Raji (cell line): ENCODE data around the gene TLE4.

ENCODE experiments used
- POLR2A ChIP-seq: IDR thresholded peaks from 2 replicates; pipeline ENCODE4 v1.6.1; 2011; ENCODE audit warnings: low read depth, low read length, control low read depth; ENCODE audit not compliant: insufficient read depth

The TLE4 gene

GRCh38 chr9:79681576-79681975 lies 109.8 kb downstream of the TLE4 start:
- TF ChIP-seq POLR2A = no peak

- TF ChIP-seq POLR2A = no peak
Observed at GRCh38 chr9:79682076-79682736, 110.4 kb downstream of the TLE4 start.

- no peak for TF ChIP-seq POLR2A
Observed at GRCh38 chr9:79684059-79684458, 112.3 kb downstream of the TLE4 start.

- TF ChIP-seq POLR2A = no peak
Observed at GRCh38 chr9:79684711-79685575, 113.2 kb downstream of the TLE4 start.

GRCh38 chr9:79685577-79685976 lies 113.8 kb downstream of the TLE4 start:
- TF ChIP-seq POLR2A = no peak

GRCh38 chr9:79686381-79687130 lies 114.8 kb downstream of the TLE4 start:
- no peak for TF ChIP-seq POLR2A

GRCh38 chr9:79687131-79687447 lies 115.3 kb downstream of the TLE4 start:
- no peak for TF ChIP-seq POLR2A

GRCh38 chr9:79688363-79688762 lies 116.6 kb downstream of the TLE4 start:
- TF ChIP-seq POLR2A = no peak

- no peak for TF ChIP-seq POLR2A
Observed at GRCh38 chr9:79689576-79689975, 117.8 kb downstream of the TLE4 start.

- TF ChIP-seq POLR2A = no peak
Observed at GRCh38 chr9:79691496-79691895, 119.7 kb downstream of the TLE4 start.

GRCh38 chr9:79692857-79693571 lies 121.2 kb downstream of the TLE4 start:
- no peak for TF ChIP-seq POLR2A

GRCh38 chr9:79693750-79694149 lies 122.0 kb downstream of the TLE4 start:
- TF ChIP-seq POLR2A = no peak

- TF ChIP-seq POLR2A = no peak
Observed at GRCh38 chr9:79694208-79694607, 122.4 kb downstream of the TLE4 start.

GRCh38 chr9:79694676-79695400 lies 123.1 kb downstream of the TLE4 start:
- no peak for TF ChIP-seq POLR2A

- TF ChIP-seq POLR2A = no peak
Observed at GRCh38 chr9:79695531-79696175, 123.9 kb downstream of the TLE4 start.

- no peak for TF ChIP-seq POLR2A
Observed at GRCh38 chr9:79698967-79699366, 127.2 kb downstream of the TLE4 start.
